ENCODE data around the gene CXXC1.
"Not testable (repeated sequence)": the region's sequence is repeated elsewhere in the genome, so short reads cannot be mapped to it uniquely, and the experiment has no call there.

The CXXC1 gene

GRCh38 chr18:50249576-50249975, 37.9 kb downstream of the CXXC1 start:
- no peak for TF ChIP-seq CTCF (IDR thresholded peaks at IDR 0.05; ENCODE audit: low read length, missing control alignments)
- DNase-seq (ENCODE audit: low read depth), result no peak
- H3K4me3 ChIP-seq (replicated peaks; ENCODE audit: low read depth, low read length), result no peak overlapping the region

- H3K4me3 ChIP-seq (replicated peaks; ENCODE audit: low read depth, low read length), result no peak overlapping the region
- no peak for TF ChIP-seq CTCF (IDR thresholded peaks at IDR 0.05; ENCODE audit: low read length, missing control alignments)
- DNase-seq (ENCODE audit: low read depth), result no peak
These were observed 39.9 kb downstream of the CXXC1 start for GRCh38 chr18:50247561-50247960.

GRCh38 chr18:50241768-50242167, 45.7 kb downstream of the CXXC1 start:
- not testable (repeated sequence) for H3K4me3 ChIP-seq (replicated peaks; ENCODE audit: low read depth, low read length); DNase-seq (ENCODE audit: low read depth)

- no peak overlapping the region for H3K4me3 ChIP-seq (replicated peaks; ENCODE audit: low read depth, low read length)
- no peak for DNase-seq (ENCODE audit: low read depth)
- no peak for TF ChIP-seq CTCF (IDR thresholded peaks at IDR 0.05; ENCODE audit: low read length, missing control alignments)
These were observed 47.4 kb downstream of the CXXC1 start for GRCh38 chr18:50240080-50240563.

- TF ChIP-seq CTCF (IDR thresholded peaks at IDR 0.05; ENCODE audit: low read length, missing control alignments), result no peak
- DNase-seq (ENCODE audit: low read depth), result no peak
- H3K4me3 ChIP-seq (replicated peaks; ENCODE audit: low read depth, low read length), result no peak overlapping the region
These were observed 55.1 kb downstream of the CXXC1 start for GRCh38 chr18:50232419-50232818.

All from fibroblast of pulmonary artery (primary cell).